ENCODE results near the gene IRF2BPL.

Gene IRF2BPL

GRCh38 chr14:77007183-77007974 lies 21.1 kb downstream of the IRF2BPL start:
- TF ChIP-seq, protein P1, sequence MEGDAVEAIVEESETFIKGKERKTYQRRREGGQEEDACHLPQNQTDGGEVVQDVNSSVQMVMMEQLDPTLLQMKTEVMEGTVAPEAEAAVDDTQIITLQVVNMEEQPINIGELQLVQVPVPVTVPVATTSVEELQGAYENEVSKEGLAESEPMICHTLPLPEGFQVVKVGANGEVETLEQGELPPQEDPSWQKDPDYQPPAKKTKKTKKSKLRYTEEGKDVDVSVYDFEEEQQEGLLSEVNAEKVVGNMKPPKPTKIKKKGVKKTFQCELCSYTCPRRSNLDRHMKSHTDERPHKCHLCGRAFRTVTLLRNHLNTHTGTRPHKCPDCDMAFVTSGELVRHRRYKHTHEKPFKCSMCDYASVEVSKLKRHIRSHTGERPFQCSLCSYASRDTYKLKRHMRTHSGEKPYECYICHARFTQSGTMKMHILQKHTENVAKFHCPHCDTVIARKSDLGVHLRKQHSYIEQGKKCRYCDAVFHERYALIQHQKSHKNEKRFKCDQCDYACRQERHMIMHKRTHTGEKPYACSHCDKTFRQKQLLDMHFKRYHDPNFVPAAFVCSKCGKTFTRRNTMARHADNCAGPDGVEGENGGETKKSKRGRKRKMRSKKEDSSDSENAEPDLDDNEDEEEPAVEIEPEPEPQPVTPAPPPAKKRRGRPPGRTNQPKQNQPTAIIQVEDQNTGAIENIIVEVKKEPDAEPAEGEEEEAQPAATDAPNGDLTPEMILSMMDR (IDR thresholded peaks at IDR 0.05; ENCODE audit: extremely low read depth, insufficient read depth, missing control alignments): no peak
- in situ Hi-C loops (cut with MboI; ENCODE audit: low pct_unique_long_range_greater_than_20kb, low sequenced_read_pairs, unreplicated experiment): no loop called here
- DNase-seq (ENCODE audit: low spot score): no peak

GRCh38 chr14:77006132-77006531 lies 22.4 kb downstream of the IRF2BPL start:
- TF ChIP-seq, protein P1 (IDR thresholded peaks at IDR 0.05; ENCODE audit: extremely low read depth, insufficient read depth, missing control alignments): no peak
- no peak for DNase-seq (ENCODE audit: low spot score)
- in situ Hi-C loops (cut with MboI; ENCODE audit: low pct_unique_long_range_greater_than_20kb, low sequenced_read_pairs, unreplicated experiment): no loop called here

GRCh38 chr14:77005559-77005958 lies 22.9 kb downstream of the IRF2BPL start:
- TF ChIP-seq, protein P1 (IDR thresholded peaks at IDR 0.05; ENCODE audit: extremely low read depth, insufficient read depth, missing control alignments): no peak
- in situ Hi-C loops (cut with MboI; ENCODE audit: low pct_unique_long_range_greater_than_20kb, low sequenced_read_pairs, unreplicated experiment): no loop called here
- DNase-seq (ENCODE audit: low spot score): no peak

- in situ Hi-C loops (cut with MboI; ENCODE audit: low pct_unique_long_range_greater_than_20kb, low sequenced_read_pairs, unreplicated experiment): no loop called here
- no peak for DNase-seq (ENCODE audit: low spot score)
- TF ChIP-seq, protein P1 (IDR thresholded peaks at IDR 0.05; ENCODE audit: extremely low read depth, insufficient read depth, missing control alignments): no peak
Observed at GRCh38 chr14:77004711-77005460, 23.6 kb downstream of the IRF2BPL start.

DNA sequence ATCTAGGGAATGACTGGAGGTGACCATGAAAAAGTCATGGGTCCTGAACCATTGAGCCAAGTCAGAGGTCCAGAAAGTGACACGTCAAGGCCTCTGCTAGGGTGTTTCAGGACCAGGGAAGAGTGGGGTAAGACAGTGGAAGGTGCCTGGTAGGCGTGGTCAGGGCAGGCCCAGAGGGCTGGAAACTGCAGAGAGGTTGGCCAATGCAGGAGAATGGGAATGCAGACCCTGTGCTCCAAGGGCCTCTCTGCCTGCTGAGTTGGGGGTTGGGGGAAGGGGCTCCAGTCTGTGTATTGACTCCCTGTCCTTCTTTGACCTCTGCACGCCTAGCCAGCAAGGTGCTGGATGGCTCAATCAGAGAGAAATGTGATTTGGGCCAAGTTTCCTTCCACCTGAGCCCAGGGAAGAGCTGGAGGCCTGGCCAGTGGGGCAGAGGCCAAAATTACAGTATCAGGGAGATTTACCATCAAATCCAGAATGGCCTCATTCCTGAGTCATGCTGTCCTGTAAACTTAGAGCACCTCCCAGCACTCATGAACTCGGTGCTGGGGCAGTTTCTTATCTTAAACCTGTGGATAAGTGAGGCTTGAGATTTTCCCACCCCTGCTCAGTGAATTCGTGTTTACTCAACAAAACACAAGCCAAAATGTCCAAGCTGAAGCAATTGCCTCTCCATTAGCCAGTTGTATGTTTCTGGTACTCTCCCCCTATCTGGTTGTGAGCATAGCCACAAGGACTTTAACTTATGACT lies 24.4 kb downstream of the IRF2BPL start:
- TF ChIP-seq, protein P1 (IDR thresholded peaks at IDR 0.05; ENCODE audit: extremely low read depth, insufficient read depth, missing control alignments): no peak
- no peak for DNase-seq (ENCODE audit: low spot score)
- in situ Hi-C loops (cut with MboI; ENCODE audit: low pct_unique_long_range_greater_than_20kb, low sequenced_read_pairs, unreplicated experiment): no loop called here

GRCh38 chr14:77002889-77003288 lies 25.6 kb downstream of the IRF2BPL start:
- TF ChIP-seq, protein P1 (IDR thresholded peaks at IDR 0.05; ENCODE audit: extremely low read depth, insufficient read depth, missing control alignments): no peak
- in situ Hi-C loops (cut with MboI; ENCODE audit: low pct_unique_long_range_greater_than_20kb, low sequenced_read_pairs, unreplicated experiment): no loop called here
- DNase-seq (ENCODE audit: low spot score): no peak
